ENCODE results near the gene HOXD10.

Gene HOXD10

DNA sequence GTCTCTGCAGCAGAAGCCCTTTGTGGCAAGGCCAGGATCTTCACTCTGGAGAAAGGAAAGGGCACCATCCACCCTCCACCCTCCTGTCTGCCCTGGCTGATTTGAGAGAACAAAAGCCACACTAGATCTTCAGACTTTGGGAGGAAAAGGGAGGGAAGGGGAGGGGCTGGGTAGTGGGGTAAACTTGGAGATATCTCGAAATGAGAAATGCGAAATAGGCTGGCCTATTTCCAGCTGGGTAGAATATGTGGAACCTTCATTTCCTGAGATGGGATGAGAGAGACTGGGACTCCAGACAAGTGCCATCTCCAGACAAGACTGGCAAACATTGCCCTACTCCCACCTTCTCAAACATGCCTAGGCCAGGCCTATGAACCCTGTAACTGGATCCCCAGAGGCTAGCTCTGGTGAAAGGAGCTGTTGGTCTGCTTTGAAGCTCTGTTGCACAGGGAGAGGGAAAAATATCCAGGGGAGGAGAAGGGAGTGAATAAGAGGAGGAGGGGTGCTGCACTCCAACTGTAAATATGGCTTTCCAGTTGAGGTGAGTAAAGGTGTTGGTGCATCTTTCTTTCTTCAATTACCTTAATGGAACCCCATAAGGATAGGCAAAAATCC is 15.3 kb upstream of the HOXD10 start:
- H3K4me1 ChIP-seq = peaks cover 9% of the 10 kb centered on the region
- H3K4me3 ChIP-seq = no peak overlapping the region
- H3K27ac ChIP-seq = no peak overlapping the region
- H3K9ac ChIP-seq = no peak overlapping the region
- H3K9me3 ChIP-seq = peaks cover 71% of the 10 kb centered on the region
- H3K36me3 ChIP-seq = no peaks in the 10 kb centered on the region
- H4K20me1 ChIP-seq = peaks cover 69% of the 10 kb centered on the region
- H3K4me2 ChIP-seq = no peak overlapping the region
- peaks cover 100% of the 10 kb centered on the region for H3K27me3 ChIP-seq
- TF ChIP-seq Cebpa-rat (IDR thresholded peaks at IDR 0.05) = no peak

- H4K20me1 ChIP-seq = peaks cover 64% of the 10 kb centered on the region
- peaks cover 77% of the 10 kb centered on the region for H3K9me3 ChIP-seq
- H3K27ac ChIP-seq = no peak overlapping the region
- H3K27me3 ChIP-seq = peaks cover 100% of the 10 kb centered on the region
- H3K36me3 ChIP-seq = no peaks in the 10 kb centered on the region
- H3K4me1 ChIP-seq = peaks cover 6% of the 10 kb centered on the region
- no peak overlapping the region for H3K4me2 ChIP-seq
- no peak overlapping the region for H3K9ac ChIP-seq
- H3K4me3 ChIP-seq = no peak overlapping the region
- TF ChIP-seq Cebpa-rat (IDR thresholded peaks at IDR 0.05) = no peak
Measured at GRCh38 chr2:176101842-176102241, 14.7 kb upstream of the HOXD10 start.

DNA sequence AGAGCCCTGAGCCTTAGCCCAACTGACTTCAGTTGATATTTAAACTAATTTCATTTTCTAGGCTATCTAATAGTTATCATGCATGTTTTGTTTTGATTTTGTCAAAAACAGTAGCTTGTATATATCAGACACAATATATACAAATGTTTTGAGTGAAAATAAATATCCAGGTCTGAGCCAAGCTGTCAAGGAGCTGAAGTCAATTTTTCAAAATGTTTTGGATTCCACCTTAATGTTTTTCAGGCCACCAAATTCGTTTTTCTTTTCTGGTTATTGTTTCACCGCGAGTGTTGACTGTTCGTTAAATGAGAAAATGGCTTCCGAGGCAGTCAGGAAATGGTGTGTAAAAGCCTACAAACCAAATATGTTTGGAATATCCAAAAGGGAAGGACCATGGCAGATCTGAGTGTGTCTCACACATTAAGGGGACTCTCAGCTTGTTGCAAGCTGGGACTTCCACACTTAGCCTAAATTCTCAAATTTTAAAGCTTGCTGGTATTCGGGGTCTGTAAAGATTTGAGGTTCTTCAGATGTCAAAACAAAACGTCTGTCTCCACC is 14.2 kb upstream of the HOXD10 start:
- H3K27me3 ChIP-seq = peaks cover 99% of the 10 kb centered on the region
- no peaks in the 10 kb centered on the region for H3K36me3 ChIP-seq
- peaks cover 82% of the 10 kb centered on the region for H3K9me3 ChIP-seq
- peaks cover 58% of the 10 kb centered on the region; the same call in 1 of the 2 replicates for H4K20me1 ChIP-seq
- no peak overlapping the region for H3K4me3 ChIP-seq
- H3K4me1 ChIP-seq = peaks cover under 1% of the 10 kb centered on the region
- no peak overlapping the region for H3K27ac ChIP-seq
- no peak for TF ChIP-seq Cebpa-rat (IDR thresholded peaks at IDR 0.05)
- H3K4me2 ChIP-seq = no peak overlapping the region
- no peak overlapping the region for H3K9ac ChIP-seq

GRCh38 chr2:176103194-176103593 is 13.4 kb upstream of the HOXD10 start:
- peaks cover 95% of the 10 kb centered on the region for H3K27me3 ChIP-seq
- H3K4me2 ChIP-seq = no peak overlapping the region
- H3K36me3 ChIP-seq = no peaks in the 10 kb centered on the region
- H3K9me3 ChIP-seq = peaks cover 88% of the 10 kb centered on the region
- no peaks in the 10 kb centered on the region for H3K4me1 ChIP-seq
- H4K20me1 ChIP-seq = peaks cover 52% of the 10 kb centered on the region; the same call in 1 of the 2 replicates
- no peak overlapping the region for H3K9ac ChIP-seq
- H3K27ac ChIP-seq = no peak overlapping the region
- TF ChIP-seq Cebpa-rat (IDR thresholded peaks at IDR 0.05) = no peak
- H3K4me3 ChIP-seq = no peak overlapping the region

GRCh38 chr2:176103742-176104315 is 12.7 kb upstream of the HOXD10 start:
- Histone ChIP-seq H3K4me1 (no peaks in the 10 kb centered on the region), H3K27me3 (peaks cover 95% of the 10 kb centered on the region), H3K27ac (no peak overlapping the region), H3K9ac (no peak overlapping the region), H3K4me3 (no peak overlapping the region), H3K36me3 (no peaks in the 10 kb centered on the region), H4K20me1 (peaks cover 45% of the 10 kb centered on the region; the same call in 1 of the 2 replicates), H3K4me2 (no peak overlapping the region), H3K9me3 (peaks cover 93% of the 10 kb centered on the region)
- TF ChIP-seq Cebpa-rat (IDR thresholded peaks at IDR 0.05) = no peak

DNA sequence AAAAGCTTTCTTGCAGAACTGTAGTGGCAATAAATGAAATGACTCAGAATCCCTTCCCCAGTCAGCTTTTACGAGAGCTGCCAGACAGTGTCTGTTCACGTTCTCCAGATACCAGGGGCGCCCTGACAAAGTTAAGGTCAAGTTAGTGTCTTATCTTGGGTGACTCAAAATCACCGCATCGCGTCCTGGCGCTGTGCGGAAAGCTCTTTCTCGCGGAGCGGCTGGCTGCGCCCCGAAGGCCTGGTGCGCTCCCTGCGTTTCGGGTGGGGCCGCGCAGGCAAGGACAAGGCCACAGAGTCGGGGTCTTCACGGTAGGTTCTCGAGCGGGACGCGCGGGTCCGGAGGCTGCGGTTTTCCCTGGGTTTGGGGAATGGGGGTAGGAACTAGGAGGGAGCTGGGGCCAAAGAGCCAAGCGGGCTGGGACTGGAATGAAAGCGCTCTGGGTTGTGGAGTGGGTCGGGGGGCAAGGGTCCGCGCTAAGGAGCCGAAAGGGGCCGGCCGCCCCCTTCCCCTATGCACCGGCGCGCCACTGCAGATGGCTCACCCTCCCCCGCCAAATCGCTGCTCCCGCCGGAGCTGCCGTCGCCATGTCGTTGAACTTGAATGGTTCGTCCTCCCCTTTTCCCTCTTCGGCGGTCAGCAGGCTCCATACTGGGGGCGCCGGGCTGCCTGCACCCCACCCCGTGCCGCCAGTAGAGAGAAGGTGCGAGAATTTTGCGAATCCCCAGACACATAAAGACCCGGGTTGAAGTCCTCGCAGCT is 12.1 kb upstream of the HOXD10 start:
- Histone ChIP-seq H3K4me1 (no peaks in the 10 kb centered on the region), H4K20me1 (peaks cover 42% of the 10 kb centered on the region; the same call in 1 of the 2 replicates), H3K9ac (no peak overlapping the region), H3K36me3 (no peaks in the 10 kb centered on the region), H3K9me3 (peaks cover 92% of the 10 kb centered on the region), H3K4me3 (no peak overlapping the region), H3K27ac (no peak overlapping the region), H3K4me2 (no peak overlapping the region), H3K27me3 (peaks cover 95% of the 10 kb centered on the region)
- TF ChIP-seq Cebpa-rat (IDR thresholded peaks at IDR 0.05) = no peak

- Histone ChIP-seq H3K4me2 (no peak overlapping the region), H3K36me3 (no peaks in the 10 kb centered on the region), H4K20me1 (peaks cover 42% of the 10 kb centered on the region; the same call in 1 of the 2 replicates), H3K4me3 (no peak overlapping the region), H3K27ac (no peak overlapping the region), H3K9me3 (peaks cover 85% of the 10 kb centered on the region), H3K4me1 (no peaks in the 10 kb centered on the region), H3K27me3 (peaks cover 95% of the 10 kb centered on the region), H3K9ac (no peak overlapping the region)
- TF ChIP-seq Cebpa-rat (IDR thresholded peaks at IDR 0.05) = no peak
Measured at GRCh38 chr2:176105078-176105729, 11.4 kb upstream of the HOXD10 start.

GRCh38 chr2:176105730-176106580 is 10.6 kb upstream of the HOXD10 start:
- Histone ChIP-seq H3K36me3 (no peaks in the 10 kb centered on the region), H3K4me2 (no peak overlapping the region), H3K9ac (no peak overlapping the region), H4K20me1 (peaks cover 42% of the 10 kb centered on the region; the same call in 1 of the 2 replicates), H3K27me3 (peaks cover 95% of the 10 kb centered on the region), H3K4me1 (no peaks in the 10 kb centered on the region), H3K4me3 (no peak overlapping the region), H3K27ac (no peak overlapping the region), H3K9me3 (peaks cover 77% of the 10 kb centered on the region)
- TF ChIP-seq Cebpa-rat (IDR thresholded peaks at IDR 0.05) = no peak

All from BLaER1 (cell line).